ENCODE measurements around the gene ITSN1. TPM values are rescaled to one million over a fixed set of nuclear protein-coding genes. Genes with fewer than 3 reads are reported as not detected.

The ITSN1 gene
- total and polyA plus RNA-seq, 4 donors = 20.3 to 112 (median 40.2) TPM

GRCh38 chr21:33874161-33874560 lies 231.9 kb downstream of the ITSN1 start:
- Histone ChIP-seq H3K9ac (ENCODE audit: low read depth in 1 of 2, low read length in 2 of 2) (no peak overlapping the region), H3K27ac (ENCODE audit: low read depth in 1 of 2, low read length in 2 of 2) (no peak overlapping the region), H3K9me3 (ENCODE audit: control insufficient read depth in 4 of 4, low read length in 3 of 4) (no peaks in the 10 kb centered on the region), H3K36me3 (ENCODE audit: control insufficient read depth in 4 of 4, insufficient read depth in 3 of 4, low read depth in 1 of 4, low read length in 3 of 4) (no peaks in the 10 kb centered on the region), H3K4me3 (ENCODE audit: low read depth in 1 of 3, low read length in 3 of 3) (no peak overlapping the region), H3K27me3 (ENCODE audit: control insufficient read depth in 4 of 4, insufficient read depth in 4 of 4, low read length in 3 of 4) (no peaks in the 10 kb centered on the region), H3K4me1 (ENCODE audit: control insufficient read depth in 4 of 4, insufficient read depth in 4 of 4, low read length in 3 of 4) (no peaks in the 10 kb centered on the region)
- no peak for DNase-seq (ENCODE audit: low spot score)
- 98% methylated on average over 7 of the region's 7 CpGs for WGBS
- TF ChIP-seq MAX (IDR thresholded peaks at IDR 0.05) (no peak), FOXA1 (IDR thresholded peaks at IDR 0.05) (no peak), ZBTB33 (IDR thresholded peaks at IDR 0.05) (no peak), FOXA2 (IDR thresholded peaks at IDR 0.05) (no peak), RAD21 (IDR thresholded peaks at IDR 0.05) (no peak), HNF4G (IDR thresholded peaks at IDR 0.05) (no peak), YY1 (IDR thresholded peaks at IDR 0.05) (no peak), SP1 (IDR thresholded peaks at IDR 0.05) (no peak), GABPA (IDR thresholded peaks at IDR 0.05 in 1 of 2, conservative IDR thresholded peaks at IDR 0.05 in 1 of 2) (no peak), JUND (IDR thresholded peaks at IDR 0.05) (no peak), TAF1 (conservative IDR thresholded peaks at IDR 0.05) (no peak), ATF3 (IDR thresholded peaks at IDR 0.05) (no peak), EGR1 (IDR thresholded peaks at IDR 0.05; ENCODE audit: low read depth in 2 of 2) (no peak), RXRA (IDR thresholded peaks at IDR 0.05) (no peak), HNF4A (conservative IDR thresholded peaks at IDR 0.05) (no peak), NR2F2 (IDR thresholded peaks at IDR 0.05) (no peak), CTCF (IDR thresholded peaks at IDR 0.05; ENCODE audit: low read depth, low read length, missing input control) (no peak), REST (IDR thresholded peaks at IDR 0.05) (no peak)

Data from liver (tissue), 9 donors.